KBM-7 (cell line): Measurements from ENCODE around the gene CKLF.
A peak's percentile ranks its signal among the peaks of the same experiment; 100 is the strongest.

Experiments used
- DNase-seq: peaks from one replicate; pipeline ENCODE4 v3.0.0-alpha.2; 2015
- in situ Hi-C: fragments of 300-500 bp; cut with MboI; formaldehyde crosslinking; loops from 2 replicates; pipeline ENCODE4 v1.14.3; 2020; ENCODE audit warnings: low sequenced_read_pairs, low pct_unique_long_range_greater_than_20kb, mixed read lengths

CKLF gene

GRCh38 chr16:66516808-66517585, 35.4 kb upstream of the CKLF start:
- in situ Hi-C loops = no loop called here
- DNase-seq = peak; percentile 97

GRCh38 chr16:66517586-66518263, 34.7 kb upstream of the CKLF start:
- in situ Hi-C loops = no loop called here
- DNase-seq = no peak

GRCh38 chr16:66519482-66520373, 32.6 kb upstream of the CKLF start:
- DNase-seq = no peak
- in situ Hi-C loops = no loop called here

GRCh38 chr16:66520406-66521170, 31.8 kb upstream of the CKLF start:
- peak; percentile 65 for DNase-seq
- in situ Hi-C loops = no loop called here

DNA sequence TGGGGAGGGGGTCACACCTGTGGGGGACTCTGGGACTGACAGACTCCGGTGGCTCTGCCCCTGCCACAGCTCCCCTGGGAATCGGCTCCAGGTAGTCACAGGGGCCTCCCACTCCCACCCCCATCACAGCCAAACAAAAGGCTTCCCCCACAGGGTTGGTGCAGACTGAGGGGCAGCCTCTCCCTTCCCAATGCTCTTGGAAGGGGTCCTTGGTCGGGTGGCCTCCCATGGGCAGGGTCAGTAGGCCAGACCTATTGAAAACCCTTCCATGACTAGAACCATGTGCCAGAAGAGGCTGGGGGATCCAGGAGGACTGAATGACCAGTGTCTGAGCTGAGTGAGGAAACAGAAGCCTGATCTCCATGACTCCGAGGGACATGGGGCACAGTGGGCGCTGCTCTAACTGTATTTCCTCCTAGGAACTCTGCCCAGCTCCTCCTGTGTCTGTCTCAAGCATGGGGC, 31.1 kb upstream of the CKLF start:
- no peak for DNase-seq
- in situ Hi-C loops = no loop called here

DNA sequence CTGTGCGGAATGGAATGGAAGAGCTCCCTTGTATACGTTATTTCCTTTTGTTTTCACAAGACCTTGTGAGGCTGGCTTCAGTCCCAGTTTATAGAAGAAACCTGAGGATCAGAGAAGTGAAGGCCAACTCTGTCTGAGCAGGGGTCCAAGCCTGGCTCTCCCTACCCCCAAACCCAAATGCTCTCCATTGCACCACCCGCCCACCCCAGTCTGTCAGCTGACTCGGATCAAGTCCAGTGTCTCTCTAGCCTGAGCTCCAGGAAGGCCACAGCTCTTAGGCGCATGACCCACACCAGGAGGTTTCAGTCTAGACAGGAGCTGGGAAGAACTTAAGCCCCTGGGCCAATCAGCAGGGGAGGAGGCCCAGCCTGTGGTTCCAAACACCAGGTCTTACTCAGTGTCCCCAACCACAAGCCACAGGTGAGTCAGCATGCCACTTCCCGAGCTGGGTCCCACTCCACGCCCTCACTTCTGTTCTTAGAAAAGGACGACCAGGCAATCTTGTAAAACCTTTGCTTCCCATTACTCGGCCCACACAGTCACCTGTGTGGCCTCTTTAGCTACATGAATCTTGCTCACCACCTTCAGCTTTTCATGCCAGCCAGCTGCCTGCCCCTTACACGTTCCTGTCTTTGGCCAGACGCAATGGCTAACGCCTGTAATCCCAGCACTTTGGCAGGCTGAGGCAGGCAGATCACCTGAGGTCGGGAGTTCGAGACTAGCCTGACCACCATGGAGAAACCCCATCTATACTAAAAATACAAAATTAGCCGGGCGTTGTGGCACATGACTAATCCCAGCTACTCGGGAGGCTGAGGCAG, 30.2 kb upstream of the CKLF start:
- DNase-seq = peak; percentile 90
- in situ Hi-C loops = no loop called here

GRCh38 chr16:66522816-66523590, 29.4 kb upstream of the CKLF start:
- DNase-seq = no peak
- in situ Hi-C loops = no loop called here

DNA sequence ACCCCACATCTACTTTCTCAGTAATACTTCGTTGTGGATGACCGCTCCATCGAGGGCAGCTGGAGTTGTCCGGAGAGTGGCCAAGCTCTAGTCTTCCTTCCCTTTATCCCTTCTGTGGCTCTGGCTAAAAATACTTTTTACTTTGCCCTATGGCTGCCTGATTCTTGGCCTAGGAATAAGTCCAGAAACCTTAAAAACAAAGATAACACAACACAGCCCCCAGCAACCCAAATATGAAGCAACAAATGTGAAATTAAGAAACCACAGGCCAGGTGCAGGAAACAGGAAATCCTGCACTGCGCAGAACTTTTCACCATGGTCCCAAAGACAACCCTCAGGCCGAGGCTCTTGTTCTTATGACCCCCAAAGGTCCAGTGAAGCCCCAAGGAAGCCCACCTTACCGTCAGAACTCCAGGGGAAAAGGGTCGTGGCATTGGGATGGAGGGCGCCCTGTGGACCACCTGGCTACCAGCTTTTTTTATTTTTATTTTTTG, 28.5 kb upstream of the CKLF start:
- DNase-seq = peak; percentile 95

DNA sequence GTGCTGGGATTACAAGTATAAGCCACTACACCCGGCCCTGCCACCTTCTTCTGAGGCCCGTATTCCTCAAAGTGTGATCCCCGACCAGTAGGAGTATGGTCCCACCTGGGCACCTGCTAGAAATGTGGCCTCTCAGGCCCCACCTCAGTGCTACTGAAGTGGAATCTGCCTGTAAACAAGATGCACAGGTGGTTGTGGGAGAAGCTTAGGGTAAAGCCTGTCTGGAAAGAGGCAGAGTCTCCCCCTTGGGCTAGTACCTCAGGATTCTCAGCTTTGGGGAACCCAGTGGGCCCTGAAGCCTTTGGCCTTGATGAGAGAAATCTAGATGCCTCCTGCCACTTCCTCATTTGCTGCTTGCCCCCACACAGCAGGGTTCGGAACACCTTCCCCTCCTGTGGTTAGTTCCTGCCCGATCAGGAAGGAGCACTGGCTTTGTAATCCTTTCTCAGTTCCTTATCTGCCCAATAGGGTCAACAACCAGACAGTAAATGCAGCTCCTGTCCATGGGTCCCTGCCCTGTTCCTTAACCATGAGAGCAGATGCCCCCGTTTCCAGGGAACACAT, 27.7 kb upstream of the CKLF start:
- in situ Hi-C loops = no loop called here
- DNase-seq = peak; percentile 96

More for the DNA sequence above, 28.5 kb upstream of the CKLF start:
- in situ Hi-C loops = no loop called here

DNA sequence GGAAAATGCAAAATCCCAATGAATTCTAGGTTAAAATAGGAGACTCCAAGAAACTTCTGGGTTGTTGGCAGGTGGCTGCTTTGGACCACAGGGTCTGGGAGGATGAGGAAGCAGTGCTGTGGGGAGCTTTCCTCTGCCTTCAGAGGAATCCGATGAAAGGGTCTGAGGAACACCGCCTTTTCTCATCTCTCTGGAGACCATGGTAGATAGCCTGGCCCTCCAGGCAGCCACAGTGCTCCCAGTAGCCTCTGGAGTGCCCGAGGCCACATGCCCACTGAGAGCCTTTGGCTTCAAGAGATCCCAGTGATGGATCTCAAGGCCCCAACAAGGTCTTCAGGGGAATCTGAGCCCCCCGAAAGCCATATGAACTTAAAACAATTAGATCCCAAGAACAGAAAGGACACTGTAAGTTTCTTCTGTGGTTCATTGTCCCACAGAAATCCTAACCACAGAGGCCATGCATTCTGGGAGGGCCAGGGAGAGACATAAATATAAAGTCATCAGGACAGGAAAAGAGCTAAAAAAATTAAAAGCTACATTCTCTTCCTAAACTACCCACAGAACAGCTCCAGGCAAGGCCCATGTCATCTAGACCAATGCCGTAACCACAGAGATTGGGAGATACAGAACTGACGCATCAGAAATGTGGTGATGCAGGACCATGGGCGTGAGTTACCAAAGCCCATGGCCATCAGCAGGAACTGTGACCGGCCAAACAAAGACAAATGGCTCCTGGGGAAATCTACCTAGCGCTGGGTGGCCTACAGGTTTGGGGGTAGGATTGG, 26.8 kb upstream of the CKLF start:
- peak; percentile 29 for DNase-seq
- in situ Hi-C loops = no loop called here

- no peak for DNase-seq
- in situ Hi-C loops = no loop called here
Observed at GRCh38 chr16:66528294-66528693, 24.1 kb upstream of the CKLF start.

DNA sequence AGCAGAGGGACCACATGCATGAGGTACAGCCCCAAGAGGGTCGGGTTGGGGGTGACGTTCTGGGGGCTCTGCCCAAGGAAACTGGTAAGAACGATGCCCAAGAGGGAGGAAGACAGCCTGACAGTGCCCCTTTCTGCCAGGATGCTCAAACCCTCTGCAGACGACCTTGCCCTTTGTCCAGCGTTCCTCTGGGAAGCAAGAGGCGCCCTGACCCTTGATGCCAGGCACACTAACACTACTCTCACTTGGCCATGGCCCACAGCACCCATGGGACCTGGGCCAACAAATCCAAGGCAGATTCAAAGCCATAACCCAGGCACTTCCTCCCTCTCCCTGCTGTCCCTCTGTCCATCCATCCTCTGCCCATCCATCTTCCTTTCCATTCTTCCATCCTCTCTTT, 22.9 kb upstream of the CKLF start:
- DNase-seq = no peak

GRCh38 chr16:66534376-66534799, 18.0 kb upstream of the CKLF start:
- DNase-seq = no peak

More for the DNA sequence above, 22.9 kb upstream of the CKLF start:
- in situ Hi-C loops = no loop called here

DNA sequence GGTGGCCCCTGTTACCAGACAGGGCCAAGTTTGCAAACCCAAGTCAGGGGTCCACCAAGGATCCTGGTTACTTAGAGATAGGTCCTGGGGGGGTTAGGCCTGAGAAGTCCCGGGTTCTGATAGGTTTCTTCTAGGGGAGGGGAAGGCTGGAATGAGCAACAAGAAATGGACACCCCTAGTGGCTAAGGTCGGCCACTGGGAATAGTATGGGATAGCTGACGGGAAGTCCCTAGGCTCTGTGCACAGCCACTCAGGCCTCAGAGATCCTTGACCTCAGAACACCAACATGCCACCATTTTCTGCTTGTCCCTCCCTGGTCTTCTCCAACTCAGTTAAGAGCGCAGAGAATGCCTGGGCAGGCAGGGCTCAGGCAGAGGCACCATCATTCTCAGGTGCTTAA, 15.9 kb upstream of the CKLF start:
- no peak for DNase-seq
- in situ Hi-C loops = no loop called here

More at GRCh38 chr16:66534376-66534799, 18.0 kb upstream of the CKLF start:
- in situ Hi-C loops = no loop called here

DNA sequence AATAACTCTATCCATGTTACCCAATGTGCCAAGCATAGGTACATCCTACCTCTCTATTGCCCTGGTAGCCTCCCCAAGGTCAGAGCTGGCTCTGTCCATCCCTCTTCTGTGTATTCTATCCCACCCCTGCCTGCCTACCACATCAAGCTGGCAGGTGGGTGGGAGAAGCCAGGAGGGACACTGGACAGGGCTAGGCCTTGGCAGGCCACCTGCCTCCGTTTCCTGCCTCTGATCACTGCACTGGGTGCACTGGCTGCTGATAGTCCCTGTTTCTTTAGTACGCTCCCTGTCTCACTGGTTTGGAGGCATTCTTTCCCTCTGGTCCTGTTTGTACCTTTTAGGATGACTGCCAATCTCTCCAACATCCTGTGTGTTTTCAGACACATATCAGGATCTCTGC, 15.1 kb upstream of the CKLF start:
- DNase-seq = no peak
- in situ Hi-C loops = no loop called here

- in situ Hi-C loops = no loop called here
- DNase-seq = no peak
Observed at GRCh38 chr16:66538910-66539309, 13.5 kb upstream of the CKLF start.
